Transverse colon (tissue), 4 donors: Measurements from ENCODE around the gene SMARCD3. TPM values are rescaled to one million over a fixed set of nuclear protein-coding genes. Genes with fewer than 3 reads are reported as not detected.

Experiments
- DNase-seq: peaks from one replicate; pipeline ENCODE4 v3.0.0-alpha.2; 2019
- H3K27ac ChIP-seq, 4 donors: fragments of 200-600 bp; sonication (generic); 2 replicates each; pipeline ENCODE4 v1.5.1; 2016 to 2018; ENCODE audit warnings: inconsistent platforms in 4 of 4
- H3K27me3 ChIP-seq: fragments of 200-600 bp; sonication (generic); 2 replicates; pipeline ENCODE4 v1.5.1; 2017; ENCODE audit warnings: inconsistent platforms
- H3K36me3 ChIP-seq, 4 donors: fragments of 200-600 bp; sonication (generic); 2 replicates each; pipeline ENCODE4 v1.5.1; 2017 to 2019; ENCODE audit warnings: inconsistent platforms in 4 of 4
- H3K4me1 ChIP-seq, 4 donors: fragments of 200-600 bp; sonication (generic); 2 replicates each; pipeline ENCODE4 v1.5.1; 2017 to 2020; ENCODE audit warnings: inconsistent platforms in 4 of 4
- H3K4me3 ChIP-seq, 4 donors: fragments of 200-600 bp; sonication (generic); 1 replicate in 1 of 4; 2 replicates in 3 of 4; pipeline versions ENCODE4 v1.5.1 to v1.6.1; 2017 to 2019; ENCODE audit warnings: inconsistent platforms in 4 of 4
- H3K9me3 ChIP-seq, 2 donors: fragments of 200-600 bp; sonication (generic); 2 replicates each; pipeline ENCODE4 v1.5.1; 2017 to 2019; ENCODE audit warnings: inconsistent platforms in 2 of 2
- EP300 ChIP-seq: sonication (generic); formaldehyde crosslinking; IDR thresholded peaks from one replicate; pipeline ENCODE4 v1.6.1; 2017; ENCODE audit warnings: antibody characterized with exemption, low read depth
- POLR2A ChIP-seq: fragments of 450-650 bp; IDR thresholded peaks from one replicate; pipeline ENCODE4 v1.6.1; 2016; ENCODE audit warnings: antibody characterized with exemption, mild to moderate bottlenecking, moderate library complexity
- POLR2AphosphoS5 ChIP-seq, 3 donors: sonication (generic); formaldehyde crosslinking; IDR thresholded peaks; one replicate each; pipeline ENCODE4 v1.6.1; 2016; ENCODE audit warnings: antibody characterized with exemption in 3 of 3
- WGBS, 2 donors: methylation state at CpG; one replicate each; pipeline ENCODE4 v1.1.5; 2018; ENCODE audit warnings: low coverage in 1 of 2; 5-methylcytosine and 5-hydroxymethylcytosine counted together
- in situ Hi-C, 4 donors: fragments of 200-750 bp; cut with MboI; loops; one replicate each; pipeline versions ENCODE4 v1.15.0 to v1.15.1; 2017; ENCODE audit warnings: low sequenced_read_pairs in 3 of 4, low pct_ligation_motif_present in 1 of 4, low pct_unique_long_range_greater_than_20kb in 1 of 4
- intact Hi-C: fragments of 100-400 bp; cut with DNase I; formaldehyde crosslinking; loops from one replicate; pipeline ENCODE4 v1.15.1; 2023; ENCODE audit warnings: low total_unique reads
- total RNA-seq, 4 donors: library from RNA; depleted of rRNA; stranded (reverse); fragments of >200 nt; gene quantifications; one replicate each; pipeline ENCODE4 v1.1.0, GENCODE V29; 2016
- TF ChIP-seq, protein P1 (sequence below), 5 experiments: fragments of 200-600 bp in 3 of 5; fragments of 450-650 bp in 2 of 5; sonication (generic) in 3 of 5; IDR thresholded peaks; 1 replicate in 2 of 5; 2 replicates in 3 of 5; pipeline ENCODE4 v1.5.1; 2016 to 2017; ENCODE audit warnings: antibody characterized with exemption in 5 of 5, inconsistent platforms in 3 of 5, mild to moderate bottlenecking in 2 of 5, moderate library complexity in 1 of 5

SMARCD3 gene
- total RNA-seq, 4 donors from 2014 or later: 6.6 to 19.1 (median 9.9) TPM

DNA sequence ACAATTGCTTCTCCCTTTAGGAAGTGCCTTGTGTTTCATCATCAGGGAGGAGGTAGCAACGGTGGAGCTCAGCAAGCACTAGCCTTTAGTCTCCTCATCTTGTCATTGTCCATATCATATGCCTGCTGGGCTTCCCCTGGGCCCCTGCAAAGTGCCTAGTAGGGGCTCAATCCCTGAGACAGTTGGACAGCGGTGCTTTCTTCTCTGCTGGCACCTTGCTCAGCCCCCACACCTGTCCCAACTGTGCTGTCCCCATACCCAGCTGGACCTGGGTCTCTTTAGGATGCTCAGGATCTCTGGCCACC lies 5.5 kb downstream of the SMARCD3 start:
- Histone ChIP-seq H3K9me3 (no peaks in the 10 kb centered on the region), H3K4me1 (peaks cover 16 to 43% (median 34%) of the 10 kb centered on the region in 4 donors), H3K36me3 (peaks cover 0 to 11% (median 4%) of the 10 kb centered on the region in 4 donors), H3K27ac (no peak overlapping the region), H3K4me3 (no peak overlapping the region), H3K27me3 (peaks cover 45% of the 10 kb centered on the region)
- no peak for DNase-seq
- in situ Hi-C loops (no loop called here), intact Hi-C loops (loop anchor here (1.0 kb wide), 1 partner anchor 39 kb away; no protein-coding TSS in a partner anchor)
- 47% methylated on average over 2 of the region's 2 CpGs; no CpG with 5 or more reads in 1 of the 2 donors for WGBS, 2 donors
- TF ChIP-seq, protein P1, sequence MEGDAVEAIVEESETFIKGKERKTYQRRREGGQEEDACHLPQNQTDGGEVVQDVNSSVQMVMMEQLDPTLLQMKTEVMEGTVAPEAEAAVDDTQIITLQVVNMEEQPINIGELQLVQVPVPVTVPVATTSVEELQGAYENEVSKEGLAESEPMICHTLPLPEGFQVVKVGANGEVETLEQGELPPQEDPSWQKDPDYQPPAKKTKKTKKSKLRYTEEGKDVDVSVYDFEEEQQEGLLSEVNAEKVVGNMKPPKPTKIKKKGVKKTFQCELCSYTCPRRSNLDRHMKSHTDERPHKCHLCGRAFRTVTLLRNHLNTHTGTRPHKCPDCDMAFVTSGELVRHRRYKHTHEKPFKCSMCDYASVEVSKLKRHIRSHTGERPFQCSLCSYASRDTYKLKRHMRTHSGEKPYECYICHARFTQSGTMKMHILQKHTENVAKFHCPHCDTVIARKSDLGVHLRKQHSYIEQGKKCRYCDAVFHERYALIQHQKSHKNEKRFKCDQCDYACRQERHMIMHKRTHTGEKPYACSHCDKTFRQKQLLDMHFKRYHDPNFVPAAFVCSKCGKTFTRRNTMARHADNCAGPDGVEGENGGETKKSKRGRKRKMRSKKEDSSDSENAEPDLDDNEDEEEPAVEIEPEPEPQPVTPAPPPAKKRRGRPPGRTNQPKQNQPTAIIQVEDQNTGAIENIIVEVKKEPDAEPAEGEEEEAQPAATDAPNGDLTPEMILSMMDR (IDR thresholded peaks at IDR 0.05): no peak
- TF ChIP-seq POLR2A (no peak), POLR2AphosphoS5 (IDR thresholded peaks at IDR 0.05) (no peak), EP300 (no peak)

DNA sequence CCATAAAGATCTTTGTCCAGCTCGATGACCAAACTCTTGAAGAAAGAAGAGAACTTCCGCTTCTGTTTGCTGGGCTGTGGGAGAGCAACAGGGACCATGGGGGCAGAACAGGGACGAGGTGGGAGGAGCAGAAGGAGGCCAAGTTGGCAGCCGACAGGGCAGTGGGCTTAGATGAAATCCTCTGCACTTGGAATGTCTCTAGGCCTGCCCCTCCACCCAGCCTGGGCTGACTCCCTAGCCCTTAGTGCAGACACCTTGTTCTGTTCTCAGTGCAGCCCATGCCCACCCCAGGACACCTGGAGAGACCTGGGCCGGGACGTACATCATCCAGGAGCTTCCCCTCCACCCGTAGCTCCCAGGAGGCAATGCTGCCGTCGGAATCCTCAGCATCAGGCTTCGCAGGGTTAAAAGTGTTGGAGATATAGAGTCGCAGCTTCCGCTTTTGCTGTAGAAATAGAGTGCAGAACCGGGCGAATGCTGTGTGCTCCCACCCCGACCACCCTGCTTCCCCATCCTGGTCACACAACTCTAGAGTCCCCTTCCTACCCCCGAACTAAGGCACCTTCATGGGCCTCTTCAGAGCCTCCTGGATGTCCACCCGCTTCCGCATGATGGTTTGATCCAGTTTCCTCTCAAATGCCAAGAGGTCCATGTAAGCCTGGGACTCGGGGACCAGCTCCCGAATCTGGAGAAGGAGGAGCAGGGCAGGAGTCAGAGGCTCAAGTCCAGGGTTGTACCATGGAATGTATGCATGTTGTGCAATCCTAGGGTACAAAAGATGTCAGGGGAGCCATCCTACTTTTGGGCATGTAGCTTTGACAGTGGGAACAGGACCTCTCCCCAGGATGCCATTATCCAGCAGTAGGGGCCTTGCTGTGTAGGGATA lies 6.1 kb downstream of the SMARCD3 start:
- Histone ChIP-seq H3K4me1 (peaks cover 16 to 37% (median 28%) of the 10 kb centered on the region in 4 donors), H3K27ac (no peak overlapping the region), H3K36me3 (peaks cover 0 to 11% (median 4%) of the 10 kb centered on the region in 4 donors), H3K9me3 (no peaks in the 10 kb centered on the region), H3K27me3 (peaks cover 39% of the 10 kb centered on the region), H3K4me3 (no peak overlapping the region)
- TF ChIP-seq POLR2AphosphoS5 (IDR thresholded peaks at IDR 0.05) (no peak), EP300 (no peak)
- TF ChIP-seq, protein P1 (IDR thresholded peaks at IDR 0.05): no peak
- in situ Hi-C loops: no loop called here
- no peak for DNase-seq
- intact Hi-C loops: loop anchor here (1.0 kb wide), 1 partner anchor 40 kb away; no protein-coding TSS in a partner anchor
- WGBS, 2 donors: 30 to 58% methylated on average over 2 to 20 of the region's 20 CpGs

DNA sequence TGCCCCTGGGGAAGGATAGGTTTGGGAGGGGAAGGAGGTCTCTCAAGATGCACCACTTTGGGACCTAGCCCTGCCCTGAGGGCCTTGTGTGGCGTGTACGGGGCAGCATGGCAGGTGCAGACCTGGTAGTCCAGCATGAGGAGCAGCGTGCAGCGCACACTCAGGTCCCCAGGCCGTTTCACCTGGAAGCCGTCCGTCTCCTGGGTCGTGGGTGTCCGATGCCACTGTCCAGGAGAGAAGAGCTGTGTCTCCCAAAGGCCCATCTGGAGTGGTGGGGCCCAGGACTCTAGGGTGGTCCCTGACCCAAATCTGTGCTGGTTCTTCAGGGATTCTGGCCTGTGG lies 6.8 kb downstream of the SMARCD3 start:
- Histone ChIP-seq H3K27ac (no peak overlapping the region), H3K4me3 (no peak overlapping the region), H3K4me1 (peaks cover 10 to 30% (median 23%) of the 10 kb centered on the region in 4 donors), H3K27me3 (peaks cover 32% of the 10 kb centered on the region), H3K36me3 (peaks cover 0 to 11% (median 4%) of the 10 kb centered on the region in 4 donors), H3K9me3 (no peaks in the 10 kb centered on the region)
- TF ChIP-seq, protein P1 (IDR thresholded peaks at IDR 0.05): no peak
- TF ChIP-seq POLR2AphosphoS5 (IDR thresholded peaks at IDR 0.05): no peak
- DNase-seq: no peak
- 82% methylated on average over 9 of the region's 9 CpGs; no CpG with 5 or more reads in 1 of the 2 donors for WGBS, 2 donors
- intact Hi-C loops (no loop called here), in situ Hi-C loops (no loop called here)

DNA sequence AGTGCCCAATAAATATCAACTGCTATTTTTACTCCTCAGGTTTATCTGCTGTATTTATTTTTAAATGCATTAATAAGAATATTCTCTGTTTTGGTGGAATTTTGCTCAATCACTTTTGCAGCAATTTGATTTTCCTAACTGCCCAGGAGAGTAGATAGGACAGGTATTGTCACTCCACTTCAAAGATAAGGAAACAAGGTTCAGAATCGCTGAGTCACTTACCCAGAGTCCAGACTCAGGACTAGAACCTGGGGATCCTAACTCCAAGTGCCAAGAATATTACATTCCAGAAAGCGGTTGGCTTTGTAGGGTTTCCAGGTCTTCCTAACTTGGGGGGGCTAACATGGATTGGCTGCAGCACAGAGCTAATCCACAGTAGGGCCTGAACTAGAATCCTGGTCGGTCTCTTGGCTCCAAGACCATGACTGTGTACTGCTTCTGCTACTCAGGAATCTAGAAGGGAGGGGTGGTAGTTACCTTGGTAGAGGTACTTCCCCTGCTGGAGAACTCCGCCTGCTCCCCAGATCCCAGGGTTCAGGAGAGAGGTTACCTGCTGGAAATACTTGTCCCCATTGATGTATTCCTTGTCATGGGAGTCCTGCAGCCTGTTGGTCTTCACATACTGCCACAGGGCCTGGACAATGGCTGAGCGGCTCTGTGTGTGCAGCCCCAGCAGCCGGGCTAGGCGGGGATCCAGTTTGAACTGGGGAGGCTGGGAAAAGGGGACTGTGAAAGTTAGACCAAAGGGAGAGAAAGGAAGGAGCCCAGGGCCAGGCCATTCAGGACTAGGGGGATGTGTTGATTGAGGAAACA lies 7.3 kb downstream of the SMARCD3 start:
- Histone ChIP-seq H3K4me1 (peaks cover 10 to 28% (median 21%) of the 10 kb centered on the region in 4 donors), H3K27ac (no peak overlapping the region), H3K27me3 (peaks cover 26% of the 10 kb centered on the region), H3K4me3 (no peak overlapping the region), H3K9me3 (no peaks in the 10 kb centered on the region), H3K36me3 (peaks cover 0 to 16% (median 4%) of the 10 kb centered on the region in 4 donors)
- no peak for TF ChIP-seq POLR2AphosphoS5 (IDR thresholded peaks at IDR 0.05)
- TF ChIP-seq EP300: no peak
- intact Hi-C loops: no loop called here
- in situ Hi-C loops: no loop called here
- WGBS, 2 donors: 90% methylated on average over 7 of the region's 7 CpGs; no CpG with 5 or more reads in 1 of the 2 donors
- no peak for DNase-seq
